Adrenal gland (tissue), 5 donors: ENCODE data around the gene RGS9.

ENCODE experiments used
- CTCF ChIP-seq, 6 experiments: fragments of 450-650 bp in 4 of 6; fragments of 200-600 bp in 2 of 6; sonication (generic) in 1 of 6; IDR thresholded peaks; 1 replicate in 5 of 6; 2 replicates in 1 of 6; pipeline versions ENCODE4 v1.5.1 to v1.8.0; 2016 to 2021; ENCODE audit warnings: antibody characterized with exemption in 6 of 6, mild to moderate bottlenecking in 2 of 6, moderate library complexity in 1 of 6
- POLR2A ChIP-seq, 2 donors: fragments of 450-650 bp; IDR thresholded peaks; one replicate each; pipeline ENCODE4 v1.6.1; 2017; ENCODE audit warnings: antibody characterized with exemption in 2 of 2, mild to moderate bottlenecking in 2 of 2, moderate library complexity in 1 of 2
- donor health status: DM: no; HTN: no; CAD: no.

- TF ChIP-seq CTCF (IDR thresholded peaks at IDR 0.05): no peak
- TF ChIP-seq POLR2A (IDR thresholded peaks at IDR 0.05): no peak
These were observed 32.5 kb downstream of the RGS9 start for GRCh38 chr17:65169691-65170090.
